Upper lobe of left lung (tissue), 4 donors: Measurements from ENCODE around the gene SGMS1.

ENCODE experiments used
- EP300 ChIP-seq, 4 donors: sonication (generic); formaldehyde crosslinking; IDR thresholded peaks; one replicate each; pipeline ENCODE4 v1.5.1; 2017; ENCODE audit warnings: antibody characterized with exemption in 4 of 4, control low read depth in 2 of 4
- POLR2AphosphoS5 ChIP-seq, 2 donors: sonication (generic); formaldehyde crosslinking; IDR thresholded peaks; one replicate each; pipeline ENCODE4 v1.5.1; 2017; ENCODE audit warnings: antibody characterized with exemption in 2 of 2
- TF ChIP-seq, protein P1 (sequence below), 6 experiments: fragments of 450-650 bp in 4 of 6; fragments of 200-600 bp in 2 of 6; sonication (generic) in 2 of 6; IDR thresholded peaks; one replicate each; pipeline ENCODE4 v1.5.1; 2016 to 2019; ENCODE audit warnings: antibody characterized with exemption in 6 of 6

DNA sequence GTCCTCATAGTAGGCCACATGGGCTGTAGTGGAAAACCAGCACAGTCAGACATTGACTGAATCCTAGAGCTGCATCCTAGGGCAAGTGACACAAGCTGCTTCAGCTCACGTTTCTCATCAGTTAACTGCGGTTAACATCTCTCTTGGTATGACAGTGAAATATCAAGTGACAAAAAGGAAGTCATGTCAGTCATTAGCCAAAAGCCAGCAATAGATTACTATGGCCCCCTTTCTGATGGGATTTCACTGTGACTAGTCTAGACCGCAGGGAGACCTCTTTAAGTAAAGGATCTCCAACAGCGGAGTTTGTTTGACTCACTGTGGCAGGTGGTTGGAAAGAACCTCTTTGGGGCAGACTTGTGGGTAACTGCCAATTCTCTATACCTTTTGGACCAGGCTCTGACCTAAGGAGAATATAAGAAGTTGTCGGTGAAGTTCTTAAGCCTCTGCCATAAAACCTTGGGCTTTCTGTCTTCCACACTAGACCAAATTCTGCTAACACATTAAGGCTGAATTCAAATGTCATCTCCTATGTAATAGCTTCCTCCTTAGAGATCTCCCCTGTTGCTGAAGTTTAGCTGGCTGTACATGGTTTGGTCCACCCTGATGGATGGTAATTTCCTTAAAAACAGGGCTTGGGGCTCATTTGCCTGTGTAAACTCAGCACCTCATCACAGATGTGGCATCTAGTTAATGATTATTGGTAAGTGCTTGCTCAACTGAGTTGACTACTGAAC lies 115.3 kb downstream of the SGMS1 start:
- TF ChIP-seq, protein P1, sequence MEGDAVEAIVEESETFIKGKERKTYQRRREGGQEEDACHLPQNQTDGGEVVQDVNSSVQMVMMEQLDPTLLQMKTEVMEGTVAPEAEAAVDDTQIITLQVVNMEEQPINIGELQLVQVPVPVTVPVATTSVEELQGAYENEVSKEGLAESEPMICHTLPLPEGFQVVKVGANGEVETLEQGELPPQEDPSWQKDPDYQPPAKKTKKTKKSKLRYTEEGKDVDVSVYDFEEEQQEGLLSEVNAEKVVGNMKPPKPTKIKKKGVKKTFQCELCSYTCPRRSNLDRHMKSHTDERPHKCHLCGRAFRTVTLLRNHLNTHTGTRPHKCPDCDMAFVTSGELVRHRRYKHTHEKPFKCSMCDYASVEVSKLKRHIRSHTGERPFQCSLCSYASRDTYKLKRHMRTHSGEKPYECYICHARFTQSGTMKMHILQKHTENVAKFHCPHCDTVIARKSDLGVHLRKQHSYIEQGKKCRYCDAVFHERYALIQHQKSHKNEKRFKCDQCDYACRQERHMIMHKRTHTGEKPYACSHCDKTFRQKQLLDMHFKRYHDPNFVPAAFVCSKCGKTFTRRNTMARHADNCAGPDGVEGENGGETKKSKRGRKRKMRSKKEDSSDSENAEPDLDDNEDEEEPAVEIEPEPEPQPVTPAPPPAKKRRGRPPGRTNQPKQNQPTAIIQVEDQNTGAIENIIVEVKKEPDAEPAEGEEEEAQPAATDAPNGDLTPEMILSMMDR (IDR thresholded peaks at IDR 0.05), result no peak
- TF ChIP-seq POLR2AphosphoS5 (IDR thresholded peaks at IDR 0.05) (no peak), EP300 (IDR thresholded peaks at IDR 0.05) (no peak)
